Parathyroid adenoma (tissue), 2 donors: ENCODE measurements around the gene TARS1.

Experiments
- H2AFZ ChIP-seq: fragments of 300-600 bp; sonication (generic); one replicate; pipeline ENCODE4 v1.7.0; 2017; ENCODE audit warnings: antibody characterized with exemption, mild to moderate bottlenecking
- H3K27ac ChIP-seq: fragments of 300-600 bp; sonication (generic); one replicate; pipeline ENCODE4 v1.7.0; 2017
- H3K27me3 ChIP-seq: fragments of 300-600 bp; sonication (generic); one replicate; pipeline ENCODE4 v1.7.0; 2017; ENCODE audit warnings: low read length; ENCODE audit not compliant: control insufficient read depth, insufficient read depth
- H3K36me3 ChIP-seq: fragments of 300-600 bp; sonication (generic); one replicate; pipeline ENCODE4 v1.7.0; 2017; ENCODE audit warnings: low read length; ENCODE audit not compliant: control insufficient read depth, insufficient read depth
- H3K4me1 ChIP-seq: fragments of 300-600 bp; sonication (generic); one replicate; pipeline ENCODE4 v1.7.0; 2017; ENCODE audit warnings: control low read depth
- H3K4me2 ChIP-seq: fragments of 300-600 bp; sonication (generic); one replicate; pipeline ENCODE4 v1.7.0; 2017; ENCODE audit warnings: low read length
- H3K4me3 ChIP-seq: fragments of 300-600 bp; sonication (generic); one replicate; pipeline ENCODE4 v1.7.0; 2017; ENCODE audit warnings: low read depth, low read length
- H3K79me2 ChIP-seq: fragments of 300-600 bp; sonication (generic); one replicate; pipeline ENCODE4 v1.7.0; 2017; ENCODE audit warnings: control low read depth
- H3K9ac ChIP-seq: fragments of 300-600 bp; sonication (generic); one replicate; pipeline ENCODE4 v1.7.0; 2017; ENCODE audit warnings: mild to moderate bottlenecking
- H3K9me3 ChIP-seq: fragments of 300-600 bp; sonication (generic); one replicate; pipeline ENCODE4 v1.7.0; 2017; ENCODE audit warnings: low read length; ENCODE audit not compliant: control insufficient read depth
- TF ChIP-seq, protein P1 (sequence below): fragments of 300-600 bp; sonication (generic); IDR thresholded peaks from one replicate; pipeline ENCODE4 v1.7.0; 2017; ENCODE audit warnings: antibody characterized with exemption, mild to moderate bottlenecking
- donor health status: primary hyperparathyroidism.

Gene TARS1

DNA sequence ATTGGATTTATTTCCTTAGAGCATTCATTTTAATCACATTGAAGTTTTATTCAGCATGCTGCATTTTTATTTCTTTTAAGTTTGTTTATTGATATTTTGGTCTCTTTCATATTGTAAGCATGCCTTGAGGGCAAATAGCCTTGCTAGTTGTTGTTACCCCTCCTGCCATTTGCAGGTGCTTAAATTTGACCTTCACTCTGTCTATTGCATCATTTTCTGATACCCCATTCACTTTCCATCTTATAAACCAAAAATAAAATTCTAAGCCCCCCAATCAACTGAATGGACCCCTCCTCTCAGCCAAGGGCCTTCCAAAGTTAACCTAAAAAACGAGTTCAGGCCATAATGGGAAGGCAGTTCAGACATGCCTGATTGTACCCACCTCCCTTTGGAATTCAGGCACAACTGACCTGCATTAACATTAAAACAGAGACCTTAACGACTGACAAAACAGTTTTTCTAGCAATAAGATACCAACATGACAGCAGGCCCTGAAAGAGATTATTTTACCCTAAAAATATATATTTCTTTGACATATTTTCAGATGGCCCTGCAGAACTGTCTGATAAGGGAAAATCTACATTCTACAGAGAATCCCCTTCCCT, 32.1 kb downstream of the TARS1 start:
- TF ChIP-seq, protein P1, sequence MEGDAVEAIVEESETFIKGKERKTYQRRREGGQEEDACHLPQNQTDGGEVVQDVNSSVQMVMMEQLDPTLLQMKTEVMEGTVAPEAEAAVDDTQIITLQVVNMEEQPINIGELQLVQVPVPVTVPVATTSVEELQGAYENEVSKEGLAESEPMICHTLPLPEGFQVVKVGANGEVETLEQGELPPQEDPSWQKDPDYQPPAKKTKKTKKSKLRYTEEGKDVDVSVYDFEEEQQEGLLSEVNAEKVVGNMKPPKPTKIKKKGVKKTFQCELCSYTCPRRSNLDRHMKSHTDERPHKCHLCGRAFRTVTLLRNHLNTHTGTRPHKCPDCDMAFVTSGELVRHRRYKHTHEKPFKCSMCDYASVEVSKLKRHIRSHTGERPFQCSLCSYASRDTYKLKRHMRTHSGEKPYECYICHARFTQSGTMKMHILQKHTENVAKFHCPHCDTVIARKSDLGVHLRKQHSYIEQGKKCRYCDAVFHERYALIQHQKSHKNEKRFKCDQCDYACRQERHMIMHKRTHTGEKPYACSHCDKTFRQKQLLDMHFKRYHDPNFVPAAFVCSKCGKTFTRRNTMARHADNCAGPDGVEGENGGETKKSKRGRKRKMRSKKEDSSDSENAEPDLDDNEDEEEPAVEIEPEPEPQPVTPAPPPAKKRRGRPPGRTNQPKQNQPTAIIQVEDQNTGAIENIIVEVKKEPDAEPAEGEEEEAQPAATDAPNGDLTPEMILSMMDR, result no peak
- Histone ChIP-seq H3K27me3 (no peaks in the 10 kb centered on the region), H2AFZ (no peak overlapping the region), H3K4me1 (peaks cover 4% of the 10 kb centered on the region), H3K9ac (no peak overlapping the region), H3K79me2 (no peaks in the 10 kb centered on the region), H3K36me3 (no peaks in the 10 kb centered on the region), H3K4me3 (no peak overlapping the region), H3K27ac (no peak overlapping the region), H3K9me3 (no peaks in the 10 kb centered on the region), H3K4me2 (no peak overlapping the region)

DNA sequence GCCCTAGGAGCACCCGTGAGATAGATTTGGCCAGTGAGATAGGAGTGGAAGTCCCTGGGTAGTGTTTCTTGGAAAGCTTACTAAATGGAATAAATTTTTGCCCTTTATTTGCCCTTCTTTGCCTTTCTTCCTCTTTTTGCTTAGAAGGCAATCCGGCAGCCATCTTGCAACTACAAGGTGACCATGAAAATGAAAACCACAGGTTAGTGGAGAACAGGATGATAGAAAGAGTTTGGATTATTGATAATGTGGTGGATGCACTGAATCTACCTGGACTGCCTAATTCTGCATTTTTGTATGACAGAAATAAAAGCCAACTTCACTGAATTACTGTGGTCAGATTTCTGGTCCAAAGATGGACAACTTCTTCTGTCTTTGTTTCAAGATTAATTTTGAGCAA, 33.2 kb downstream of the TARS1 start:
- Histone ChIP-seq H3K9ac (no peak overlapping the region), H3K27me3 (no peaks in the 10 kb centered on the region), H3K4me2 (no peak overlapping the region), H3K4me3 (no peak overlapping the region), H3K9me3 (no peaks in the 10 kb centered on the region), H3K79me2 (no peaks in the 10 kb centered on the region), H3K36me3 (no peaks in the 10 kb centered on the region), H3K27ac (no peak overlapping the region), H3K4me1 (peaks cover 4% of the 10 kb centered on the region), H2AFZ (no peak overlapping the region)
- TF ChIP-seq, protein P1, result no peak

DNA sequence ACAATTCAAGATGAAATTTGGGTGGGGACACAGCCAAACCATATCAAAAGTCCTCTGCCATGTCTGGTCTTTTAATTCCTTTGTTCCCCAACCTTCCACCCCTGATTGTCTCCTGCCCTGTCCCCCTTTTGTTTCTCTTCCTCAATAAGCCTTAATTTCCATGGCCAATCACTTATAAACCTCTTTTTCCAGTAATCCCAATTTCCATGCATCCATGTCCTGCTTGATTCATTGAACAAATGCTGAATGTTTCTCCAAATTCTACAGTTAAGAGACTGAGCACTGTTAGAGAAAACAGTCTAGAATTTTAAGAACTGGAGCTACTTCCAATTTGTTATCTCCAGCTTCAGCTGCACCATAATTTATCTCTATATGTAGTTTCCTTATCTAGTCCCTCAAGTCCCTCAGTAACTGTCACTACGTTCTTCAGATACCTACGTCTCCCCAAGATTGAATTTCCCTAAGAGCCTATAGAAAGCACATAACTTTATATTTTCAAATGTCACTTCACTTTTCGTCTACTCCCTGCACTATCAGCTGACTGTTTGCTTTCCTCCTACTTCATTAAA, 34.2 kb downstream of the TARS1 start:
- Histone ChIP-seq H3K36me3 (no peaks in the 10 kb centered on the region), H3K4me3 (no peak overlapping the region), H3K79me2 (no peaks in the 10 kb centered on the region), H3K9me3 (no peaks in the 10 kb centered on the region), H3K4me2 (no peak overlapping the region), H3K27ac (no peak overlapping the region), H3K27me3 (no peaks in the 10 kb centered on the region), H3K4me1 (peaks cover 4% of the 10 kb centered on the region), H2AFZ (no peak overlapping the region), H3K9ac (no peak overlapping the region)
- TF ChIP-seq, protein P1, result no peak

DNA sequence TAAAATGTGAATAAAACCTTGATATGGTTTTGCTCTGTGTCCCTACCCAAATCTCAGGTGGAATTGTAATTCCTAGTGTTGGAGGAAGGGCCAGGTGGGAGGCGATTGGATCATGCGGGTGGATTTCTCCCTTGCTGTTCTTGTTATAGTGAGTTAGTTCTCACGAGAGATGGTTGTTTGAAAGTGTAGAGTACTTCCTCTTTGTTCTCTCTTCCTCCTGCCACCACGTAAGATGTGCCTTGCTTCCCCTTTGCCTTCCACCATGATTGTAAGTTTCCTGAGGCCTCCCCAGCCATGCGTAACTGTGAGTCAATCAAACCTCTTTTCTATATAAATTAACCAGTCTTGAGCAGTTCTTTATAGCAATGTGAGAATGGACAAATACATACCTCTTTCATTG, 34.9 kb downstream of the TARS1 start:
- TF ChIP-seq, protein P1, result no peak

DNA sequence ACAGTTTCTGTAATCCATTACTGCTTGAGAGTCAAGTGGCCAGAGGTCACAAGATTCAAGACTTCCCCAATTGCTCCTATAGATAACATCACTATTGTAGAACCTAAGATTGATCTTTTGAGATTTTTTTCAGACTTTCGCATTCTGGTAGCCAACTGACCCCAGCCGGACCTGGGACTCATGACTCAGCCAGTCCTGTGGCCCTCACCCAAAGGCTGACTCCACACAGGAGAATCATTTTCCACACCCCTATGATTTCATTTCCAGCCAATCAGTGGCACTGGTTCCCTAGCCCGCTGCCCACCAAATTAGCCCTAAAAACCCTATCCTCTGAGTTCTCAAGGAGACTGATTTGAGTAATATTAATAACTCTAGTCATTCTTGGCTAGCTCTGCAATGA, 36.2 kb downstream of the TARS1 start:
- Histone ChIP-seq H3K36me3 (no peaks in the 10 kb centered on the region), H3K4me2 (no peak overlapping the region), H3K9me3 (no peaks in the 10 kb centered on the region), H3K4me3 (no peak overlapping the region), H3K79me2 (no peaks in the 10 kb centered on the region), H3K27me3 (no peaks in the 10 kb centered on the region), H3K4me1 (no peaks in the 10 kb centered on the region), H3K9ac (no peak overlapping the region), H2AFZ (no peak overlapping the region), H3K27ac (no peak overlapping the region)
- TF ChIP-seq, protein P1, result no peak

More for the DNA sequence above, 34.9 kb downstream of the TARS1 start:
- H3K4me3 ChIP-seq, result no peak overlapping the region
- H3K79me2 ChIP-seq, result no peaks in the 10 kb centered on the region
- no peak overlapping the region for H3K9ac ChIP-seq
- no peak overlapping the region for H3K4me2 ChIP-seq
- H3K4me1 ChIP-seq, result no peaks in the 10 kb centered on the region
- H3K27ac ChIP-seq, result no peak overlapping the region
- H2AFZ ChIP-seq, result no peak overlapping the region
- no peaks in the 10 kb centered on the region for H3K9me3 ChIP-seq
- H3K36me3 ChIP-seq, result no peaks in the 10 kb centered on the region
- H3K27me3 ChIP-seq, result no peaks in the 10 kb centered on the region
